ENCODE results near the gene DACH1.
A peak's percentile ranks its signal among the peaks of the same experiment; 100 is the strongest.

GRCh38 chr13:71624653-71625600, 242.1 kb downstream of the DACH1 start:
- TF ChIP-seq BACH2 (CRISPR knock-in tag; IDR thresholded peaks at IDR 0.05; ENCODE audit: borderline replicate concordance) (no peak), PATZ1 (CRISPR knock-in tag; IDR thresholded peaks at IDR 0.05; ENCODE audit: borderline replicate concordance) (no peak), GLIS3 (CRISPR knock-in tag; IDR thresholded peaks at IDR 0.05) (no peak), CSRNP3 (CRISPR knock-in tag; IDR thresholded peaks at IDR 0.05) (no peak), RARB (CRISPR knock-in tag; IDR thresholded peaks at IDR 0.05) (no peak), POU6F1 (CRISPR knock-in tag; IDR thresholded peaks at IDR 0.05; ENCODE audit: borderline replicate concordance, low read depth) (no peak), ARNTL (CRISPR knock-in tag; IDR thresholded peaks at IDR 0.05; ENCODE audit: borderline replicate concordance, low read depth) (no peak), ZFP30 (CRISPR knock-in tag; IDR thresholded peaks at IDR 0.05) (no peak), ZFP3 (CRISPR knock-in tag; IDR thresholded peaks at IDR 0.05) (no peak), ISL1 (CRISPR knock-in tag; IDR thresholded peaks at IDR 0.05) (peak; percentile 23; the same call in 1 of the 2 replicates), CREB5 (CRISPR knock-in tag; IDR thresholded peaks at IDR 0.05; ENCODE audit: low read depth) (no peak), OSR1 (CRISPR knock-in tag; IDR thresholded peaks at IDR 0.05) (no peak)

All from SK-N-SH treated with all-trans-retinoic acid at 6 μM for 48 hours (cell line).